Stimulated activated CD4-positive, alpha-beta T cell treated with anti-CD3 and anti-CD28 coated beads, TNF-alpha, amount 100 ng/mL, for 48 hours (primary cell): ENCODE measurements around the gene GSTM1.

Experiments
- DNase-seq, 3 donors: peaks; one replicate each; pipeline ENCODE4 v3.0.0-alpha.2; 2020; ENCODE audit warnings: low read depth in 3 of 3

The GSTM1 gene

DNA sequence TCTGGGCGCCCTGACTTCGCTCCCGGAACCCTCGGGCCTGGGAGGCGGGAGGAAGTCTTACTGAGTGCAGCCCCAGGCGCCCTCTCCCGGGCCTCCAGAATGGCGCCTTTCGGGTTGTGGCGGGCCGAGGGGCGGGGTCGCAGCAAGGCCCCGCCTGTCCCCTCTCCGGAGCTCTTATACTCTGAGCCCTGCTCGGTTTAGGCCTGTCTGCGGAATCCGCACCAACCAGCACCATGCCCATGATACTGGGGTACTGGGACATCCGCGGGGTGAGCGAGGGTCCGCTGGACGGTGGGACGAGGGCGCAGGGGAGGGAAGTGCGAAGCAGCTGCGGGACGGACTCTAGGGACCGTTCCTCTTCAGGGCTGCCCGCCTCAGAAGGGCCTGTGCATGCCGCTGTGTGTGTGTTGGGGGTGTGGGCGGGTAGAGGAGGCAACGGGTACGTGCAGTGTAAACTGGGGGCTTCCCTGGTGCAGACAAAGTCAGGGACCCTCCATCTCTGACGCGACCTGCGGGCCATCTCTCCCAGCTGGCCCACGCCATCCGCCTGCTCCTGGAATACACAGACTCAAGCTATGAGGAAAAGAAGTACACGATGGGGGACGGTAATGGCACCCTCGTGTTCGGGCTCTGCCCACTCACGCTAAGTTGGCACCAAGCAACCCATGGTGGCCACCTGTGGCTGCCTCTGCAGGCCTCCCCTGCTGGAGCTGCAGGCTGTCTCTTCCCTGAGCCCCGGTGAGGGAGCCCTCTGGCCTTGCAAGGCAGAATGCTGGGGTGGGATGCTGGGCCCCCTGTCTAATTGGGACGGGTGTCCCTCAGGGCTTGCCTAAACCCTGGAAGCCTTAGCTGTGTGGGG lies at the start of gene GSTM1:
Gene GSTM1 (plus strand): TSS at position 177 of the 859 bp plus-strand sequence. CDS start 57 bp downstream, at position 234.
- peak in 2 of 3 donors; percentile 41 to 81 for DNase-seq

DNA sequence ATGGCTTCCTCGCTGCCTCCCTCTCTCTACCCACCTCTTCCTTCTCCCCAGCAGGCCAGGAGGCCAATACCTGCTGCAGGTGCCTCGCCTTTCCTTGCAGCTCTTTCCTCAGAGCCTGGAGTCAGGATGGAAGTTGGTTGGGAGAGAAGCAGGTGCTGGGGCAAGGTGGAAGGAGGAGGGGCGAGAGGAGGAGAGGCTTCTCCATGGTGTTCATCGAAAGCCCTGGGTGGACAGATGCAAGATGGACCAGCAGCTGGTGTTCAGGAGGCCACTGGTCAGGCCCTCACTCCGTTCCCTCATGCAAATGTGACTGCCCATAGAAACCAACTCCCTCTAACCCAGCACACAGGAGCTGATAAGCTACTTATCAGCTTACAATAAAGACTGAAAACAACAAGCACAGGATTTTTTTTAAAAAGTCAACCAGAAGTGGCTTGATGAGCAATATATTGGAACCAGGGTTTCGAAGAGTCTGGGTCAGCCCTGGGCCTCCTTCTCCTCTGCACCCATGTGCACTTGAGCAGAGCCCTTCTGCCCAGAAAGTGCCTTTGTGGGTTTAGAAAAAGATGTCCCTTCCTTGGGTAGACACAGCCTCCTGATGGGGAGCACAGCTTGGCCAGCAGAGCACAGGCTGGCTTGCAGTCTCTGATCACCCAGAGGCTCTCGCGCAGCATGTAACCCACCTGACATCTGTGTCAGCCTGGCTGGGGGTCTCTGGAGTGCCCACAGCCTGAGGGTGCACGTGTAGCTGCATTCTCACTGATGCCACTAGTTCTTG lies 48.4 kb upstream of the GSTM1 start:
- no peak for DNase-seq

DNA sequence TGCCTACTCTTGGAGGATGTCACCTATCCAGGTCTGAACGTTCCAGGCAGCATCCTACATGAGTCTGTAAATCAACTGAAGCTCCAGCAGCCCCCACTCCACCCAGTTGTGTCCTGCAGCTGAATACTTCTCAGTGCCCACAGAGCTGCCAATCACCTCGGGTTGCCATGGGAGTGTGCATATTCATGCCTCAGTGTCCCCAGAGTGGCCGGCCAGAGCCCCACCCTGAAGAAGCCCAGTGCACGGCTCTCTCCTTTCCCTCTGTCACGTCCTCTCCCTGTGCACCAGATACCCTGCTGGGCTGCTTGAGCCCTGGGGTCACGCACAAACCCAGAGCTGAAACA lies 47.8 kb upstream of the GSTM1 start:
- no peak for DNase-seq

DNA sequence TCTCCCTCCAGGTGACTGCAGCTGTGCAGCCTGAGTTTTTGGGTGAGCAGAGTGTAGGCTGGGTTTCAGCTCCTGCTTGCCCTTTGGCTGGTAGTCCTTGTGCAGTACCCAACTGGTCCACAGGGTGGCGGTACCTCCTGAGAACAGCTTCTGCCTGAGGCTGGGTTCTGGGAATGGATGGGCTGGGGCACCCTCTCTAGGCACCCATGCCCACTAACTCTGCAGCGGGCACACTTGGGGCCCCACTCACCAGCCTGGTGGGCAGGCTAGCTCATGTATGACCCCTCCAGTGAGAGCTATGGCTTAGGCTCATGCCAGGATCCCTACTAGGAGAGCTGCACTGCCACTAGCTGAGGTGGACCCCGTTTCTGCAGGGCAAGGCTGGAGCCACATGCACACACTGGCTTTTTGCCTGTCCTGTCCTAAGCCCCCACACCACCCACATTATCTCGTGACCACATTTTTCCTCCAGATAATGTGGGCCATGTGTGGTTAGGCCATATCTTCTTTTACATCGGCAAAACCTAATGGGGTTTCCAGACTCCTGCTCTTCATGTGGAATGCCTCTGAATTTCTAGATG lies 47.2 kb upstream of the GSTM1 start:
- DNase-seq: peak; percentile 82 to 91 (median 89)

DNA sequence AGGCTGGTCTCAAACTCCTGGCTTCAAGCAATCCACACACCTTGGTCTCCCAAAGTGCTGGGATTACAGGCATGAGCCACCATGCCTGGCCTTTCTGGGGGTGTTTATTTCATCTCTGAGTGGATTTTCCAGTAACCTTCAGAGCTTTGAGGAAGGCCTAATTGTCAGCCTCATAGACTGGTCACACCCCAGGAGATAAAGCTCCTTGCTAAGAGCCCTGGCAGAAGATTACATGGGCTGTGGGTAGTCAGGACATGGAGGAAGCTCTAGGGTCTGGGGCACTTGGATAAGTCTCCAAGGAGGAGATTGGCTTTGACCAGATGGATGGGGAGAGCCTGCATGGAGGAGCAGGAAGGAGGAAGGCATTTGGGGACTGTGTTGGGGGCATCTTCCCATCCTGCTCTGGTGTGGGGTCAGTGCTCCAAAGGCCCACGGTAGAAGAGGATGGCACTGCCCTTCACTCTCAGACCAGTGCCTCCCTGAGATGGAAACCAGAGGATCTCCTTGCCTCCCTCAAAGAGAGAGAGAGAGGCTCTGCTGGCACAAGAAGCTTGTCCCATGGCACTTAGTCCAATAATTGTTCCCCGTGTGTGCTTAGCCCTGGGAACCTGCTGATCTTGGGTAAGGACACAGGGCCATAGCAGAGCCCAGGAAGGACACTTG lies 46.4 kb upstream of the GSTM1 start:
- no peak for DNase-seq

DNA sequence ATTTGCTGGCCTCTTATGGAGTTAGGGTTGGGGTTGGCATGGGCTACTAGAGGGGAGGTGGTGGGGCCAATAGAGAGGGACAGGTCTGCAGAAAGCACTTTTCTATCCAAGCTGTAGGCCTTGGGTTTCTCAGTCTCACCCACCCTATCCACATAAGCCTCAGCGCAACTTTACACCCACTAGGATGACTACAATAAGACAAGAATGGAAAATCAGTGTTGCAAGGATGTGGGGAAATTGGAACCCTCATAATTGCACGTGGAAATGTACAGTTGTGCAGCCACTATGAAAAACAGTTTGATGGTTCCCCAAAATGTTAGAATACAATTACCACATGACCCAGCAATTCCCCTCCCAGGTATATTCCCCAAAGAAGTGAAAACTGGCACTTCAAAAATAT lies 45.8 kb upstream of the GSTM1 start:
- no peak for DNase-seq

DNA sequence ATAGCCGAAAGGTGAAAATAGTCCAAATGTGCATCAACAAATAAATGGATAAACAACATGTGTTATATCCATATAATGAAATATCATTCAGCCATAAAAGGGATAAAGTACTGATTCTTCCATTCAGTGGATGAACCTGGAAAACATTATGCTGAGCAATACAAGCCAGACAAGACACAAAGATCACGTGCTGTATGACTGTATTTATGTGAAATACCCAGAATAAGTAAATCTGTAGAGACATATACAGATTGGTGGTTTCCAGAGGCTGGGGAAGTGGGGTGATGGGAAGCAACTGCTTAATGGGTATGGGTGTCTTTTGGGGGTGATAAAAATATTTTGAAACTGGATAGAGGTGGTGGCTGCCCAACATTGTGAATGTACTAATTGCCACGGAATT lies 45.0 kb upstream of the GSTM1 start:
- no peak for DNase-seq

DNA sequence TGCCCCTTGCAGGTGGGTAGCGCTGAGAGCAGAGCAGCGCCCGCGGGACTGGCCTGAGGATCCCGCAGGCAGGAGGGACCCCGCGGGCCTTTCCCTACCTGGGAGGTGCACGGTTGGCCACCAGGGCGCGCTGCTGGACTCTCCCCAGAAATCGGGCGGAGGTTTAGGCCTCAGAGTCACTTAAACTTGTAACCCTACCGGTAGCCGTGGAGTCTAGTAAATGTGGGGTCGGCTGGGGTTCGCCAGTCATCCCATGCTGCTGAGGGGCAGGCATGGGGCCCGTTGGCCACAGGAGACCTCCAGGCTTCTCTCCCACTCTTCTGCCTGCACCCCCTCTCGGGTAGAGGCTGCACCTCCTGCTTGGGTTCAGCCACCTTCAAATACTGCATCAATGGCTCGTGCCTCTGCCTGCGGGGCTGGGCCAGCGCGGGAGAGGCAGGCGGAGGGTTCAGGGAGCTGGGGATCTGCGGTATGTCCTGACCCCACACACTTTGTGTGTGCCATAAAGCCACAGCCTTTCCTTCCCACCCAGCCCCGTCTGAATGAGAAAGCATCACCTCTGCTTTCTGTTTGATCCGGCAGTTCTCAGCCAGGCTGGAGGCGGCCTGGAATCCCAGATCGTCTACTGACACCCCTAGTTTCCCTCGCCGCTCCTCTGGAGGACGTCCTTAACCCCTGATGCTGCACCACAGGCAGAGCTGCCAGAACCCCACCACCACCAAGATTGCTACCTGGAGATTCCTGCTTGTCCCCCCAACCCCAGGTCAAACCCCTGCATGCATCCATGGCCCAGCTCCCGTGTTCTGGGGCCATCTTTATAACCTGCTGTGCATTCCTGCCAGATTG lies 44.0 kb upstream of the GSTM1 start:
- DNase-seq: peak; percentile 74 to 91 (median 81)

DNA sequence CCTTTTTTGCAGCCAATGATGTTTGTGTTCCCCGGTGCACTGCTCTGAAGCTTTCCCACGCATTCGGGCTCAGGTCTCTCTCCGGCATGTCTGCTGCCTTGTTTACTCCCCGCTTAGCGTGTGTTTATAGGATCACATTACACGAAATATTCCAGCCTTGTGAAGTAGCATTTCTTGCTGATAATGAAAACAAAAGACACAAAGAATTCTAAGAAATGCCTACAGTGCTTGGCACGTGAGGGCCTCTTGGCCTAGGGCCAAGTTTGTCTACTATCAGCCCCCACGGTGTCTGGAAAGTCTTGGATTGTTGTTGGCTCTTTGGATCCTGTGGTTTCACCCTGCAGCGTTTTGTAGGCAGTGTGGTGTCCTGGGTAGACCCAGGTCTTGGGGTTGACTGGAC lies 42.9 kb upstream of the GSTM1 start:
- DNase-seq: no peak

DNA sequence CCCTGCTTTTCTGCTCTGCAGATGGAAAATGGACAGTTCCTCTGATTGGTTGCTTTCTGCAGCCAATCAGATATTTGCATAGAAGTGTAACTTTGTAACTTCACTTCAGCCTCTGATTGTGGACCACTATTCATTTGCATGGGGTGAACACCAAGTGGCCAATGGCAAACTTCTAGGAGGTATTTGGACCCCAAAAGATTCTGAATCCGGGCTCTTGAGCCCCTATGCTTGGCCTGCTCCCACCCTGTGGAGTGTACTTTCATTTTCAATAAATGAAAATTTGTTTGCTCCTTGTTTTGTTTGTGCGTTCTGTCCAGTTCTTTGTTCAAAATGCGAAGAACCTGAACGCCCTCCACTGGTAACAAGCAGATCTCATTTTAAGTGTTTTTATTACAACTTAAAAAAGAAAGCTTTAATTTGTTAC lies 38.1 kb upstream of the GSTM1 start:
- no peak for DNase-seq

DNA sequence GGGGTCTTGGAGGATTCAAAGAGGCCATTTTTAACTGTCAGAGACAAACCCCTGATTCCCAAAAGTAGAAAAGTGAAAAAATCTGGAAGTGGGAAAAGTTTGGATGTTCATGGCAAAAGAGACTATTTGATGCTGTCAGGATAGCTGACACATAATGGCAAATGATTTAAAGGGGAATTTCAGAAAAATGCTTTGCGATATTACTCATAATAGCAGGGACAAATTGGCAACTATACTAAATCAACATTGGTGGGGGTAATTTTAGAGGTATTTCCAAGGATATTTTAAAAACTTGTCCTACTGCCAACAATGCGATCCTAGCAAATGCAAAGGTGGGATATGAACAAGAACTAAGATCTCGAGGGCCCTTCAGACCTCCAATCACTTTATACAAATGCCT lies 37.0 kb upstream of the GSTM1 start:
- no peak for DNase-seq

DNA sequence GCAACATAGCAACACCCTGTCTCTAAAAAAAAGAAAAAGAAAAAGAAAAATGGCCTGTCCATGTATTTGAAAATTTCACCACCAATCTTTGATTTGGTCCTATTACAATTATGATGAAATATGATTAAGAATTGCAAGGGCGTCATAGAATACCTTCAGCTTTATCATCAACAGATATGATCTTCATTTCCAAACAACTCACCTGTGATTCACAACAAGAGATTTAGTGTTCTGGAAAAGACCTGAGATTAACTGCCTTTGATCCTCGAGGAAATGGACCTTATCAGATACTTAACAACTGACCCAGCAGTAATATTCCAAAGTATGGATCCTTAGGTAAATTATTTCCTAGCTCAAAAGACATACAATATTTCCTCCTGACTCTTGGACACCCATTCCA lies 35.2 kb upstream of the GSTM1 start:
- DNase-seq: no peak

DNA sequence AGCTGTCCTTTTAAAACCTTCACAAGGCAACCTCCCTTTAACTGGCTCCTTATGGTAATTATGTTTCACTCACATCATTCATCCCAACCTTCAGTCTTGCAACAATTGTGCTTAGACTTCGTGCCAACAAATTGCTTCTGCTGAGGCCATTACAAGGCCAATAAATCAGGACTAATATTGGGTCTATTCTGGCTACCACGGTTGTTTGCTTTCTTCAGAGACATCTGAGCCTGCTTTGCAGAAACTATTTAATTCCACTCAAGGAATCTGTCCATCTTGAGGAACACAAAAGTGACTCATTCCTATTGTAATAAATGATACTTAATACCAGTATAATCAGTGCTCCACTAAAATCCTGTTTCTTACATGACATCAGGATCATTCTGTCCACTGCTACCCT lies 34.3 kb upstream of the GSTM1 start:
- DNase-seq: no peak

DNA sequence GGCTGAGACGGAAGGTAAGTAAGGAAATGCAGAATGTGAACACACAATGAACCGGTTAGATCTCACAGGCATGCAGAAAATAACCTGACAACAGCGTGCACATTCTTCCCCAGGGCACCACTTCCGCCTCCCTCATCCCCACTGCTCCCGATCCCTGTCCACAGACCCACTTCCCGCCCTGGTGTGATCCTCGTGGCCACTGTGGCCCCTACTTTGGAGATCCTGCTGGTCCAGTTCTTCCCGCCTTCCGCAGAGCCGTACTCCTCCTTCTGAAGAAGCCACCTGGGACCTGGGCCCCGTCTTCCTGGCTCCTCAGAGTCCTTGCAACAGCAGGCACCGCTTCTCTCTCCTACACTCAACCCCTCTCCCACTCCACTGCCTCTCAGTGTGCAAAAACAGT lies 33.1 kb upstream of the GSTM1 start:
- no peak for DNase-seq

DNA sequence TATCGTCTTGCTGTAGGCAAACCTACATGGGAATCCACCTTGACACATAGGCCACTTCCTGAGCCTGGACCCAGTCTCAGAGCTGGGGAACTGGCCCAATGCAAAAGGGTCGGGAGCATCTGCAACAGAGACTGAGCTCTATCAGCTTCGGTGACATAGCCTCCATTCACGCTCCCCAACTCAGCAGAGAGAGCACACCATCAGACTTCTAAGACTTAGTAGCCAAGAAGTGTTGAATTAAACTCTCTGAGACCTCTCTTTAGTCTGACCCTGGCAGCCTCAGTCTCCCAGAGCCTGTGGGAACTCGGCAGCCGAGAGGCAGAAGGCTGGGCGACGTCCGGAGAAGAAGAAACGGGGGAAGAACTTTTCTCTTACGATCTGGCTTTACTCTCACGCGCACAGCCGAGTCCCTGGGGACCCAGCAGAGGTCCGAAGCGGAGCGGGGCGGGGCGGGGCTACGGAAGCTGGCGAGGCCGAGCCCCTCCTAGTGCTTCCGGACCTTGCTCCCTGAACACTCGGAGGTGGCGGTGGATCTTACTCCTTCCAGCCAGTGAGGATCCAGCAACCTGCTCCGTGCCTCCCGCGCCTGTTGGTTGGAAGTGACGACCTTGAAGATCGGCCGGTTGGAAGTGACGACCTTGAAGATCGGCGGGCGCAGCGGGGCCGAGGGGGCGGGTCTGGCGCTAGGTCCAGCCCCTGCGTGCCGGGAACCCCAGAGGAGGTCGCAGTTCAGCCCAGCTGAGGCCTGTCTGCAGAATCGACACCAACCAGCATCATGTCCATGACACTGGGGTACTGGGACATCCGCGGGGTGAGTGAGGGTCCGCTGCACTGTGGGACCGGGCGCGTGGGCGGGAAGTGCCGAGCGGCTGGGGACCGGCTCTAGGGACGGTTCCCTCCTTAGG lies 31.8 kb upstream of the GSTM1 start, which contains the start of gene GSTM4:
Gene GSTM4 (plus strand): TSS at position 485 of the 905 bp plus-strand sequence. CDS start 291 bp downstream, at position 776.
- peak; percentile 46 to 69 (median 48) for DNase-seq

DNA sequence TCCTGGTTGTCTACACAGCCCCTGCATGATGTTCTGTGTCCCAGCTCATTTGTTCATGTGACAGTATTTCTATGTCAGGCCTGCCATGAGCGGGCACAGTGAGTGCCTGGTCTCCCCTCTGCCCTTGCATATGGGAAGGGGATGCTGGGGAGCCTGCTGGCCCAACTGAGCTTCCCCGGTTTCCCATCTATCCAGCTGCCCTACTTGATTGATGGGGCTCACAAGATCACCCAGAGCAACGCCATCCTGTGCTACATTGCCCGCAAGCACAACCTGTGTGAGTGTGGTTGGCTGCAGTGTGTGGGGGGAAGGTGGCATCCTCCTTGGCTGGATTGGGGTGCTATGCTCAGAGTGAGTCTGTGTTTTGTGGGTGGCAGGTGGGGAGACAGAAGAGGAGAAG lies 30.2 kb upstream of the GSTM1 start:
- DNase-seq: no peak

DNA sequence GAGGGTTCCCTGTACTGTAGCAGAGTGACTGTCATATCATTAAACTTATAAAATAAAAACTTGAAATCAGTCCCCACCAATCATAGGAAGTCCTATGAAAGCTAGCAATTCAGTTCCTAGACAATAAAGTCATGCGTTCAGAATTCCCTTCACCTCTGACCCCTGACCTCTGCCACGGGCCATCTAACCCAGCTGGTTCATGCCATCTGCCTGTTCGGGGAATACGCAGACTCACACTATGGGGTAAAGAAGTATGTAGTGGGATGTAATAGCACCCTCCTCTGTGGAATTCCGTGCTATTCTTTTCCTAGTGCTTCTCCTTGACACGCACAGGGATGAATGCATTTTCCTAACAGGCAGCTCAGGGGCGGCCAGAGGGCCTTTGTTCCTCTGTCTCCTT lies 29.6 kb upstream of the GSTM1 start:
- no peak for DNase-seq

DNA sequence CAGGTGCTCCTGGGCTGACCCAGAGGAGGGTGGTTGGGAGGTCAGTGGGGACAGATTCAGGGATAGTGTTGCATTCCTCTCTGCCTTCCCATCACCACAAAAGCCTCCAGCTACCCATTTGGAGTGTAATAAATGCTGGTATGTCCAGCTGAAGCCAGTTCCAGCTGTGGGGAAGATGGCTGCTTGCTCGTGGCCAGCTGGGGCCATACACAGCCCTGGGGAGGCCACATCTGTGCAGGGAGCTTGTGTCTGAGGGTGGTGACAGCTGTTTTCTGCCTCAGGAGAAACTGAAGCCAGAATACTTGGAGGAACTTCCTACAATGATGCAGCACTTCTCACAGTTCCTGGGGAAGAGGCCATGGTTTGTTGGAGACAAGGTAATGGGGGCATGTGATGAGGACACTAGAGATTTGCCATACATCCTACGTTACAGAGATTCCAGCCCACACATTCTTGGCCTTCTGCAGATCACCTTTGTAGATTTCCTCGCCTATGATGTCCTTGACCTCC lies 29.0 kb upstream of the GSTM1 start:
- no peak for DNase-seq

DNA sequence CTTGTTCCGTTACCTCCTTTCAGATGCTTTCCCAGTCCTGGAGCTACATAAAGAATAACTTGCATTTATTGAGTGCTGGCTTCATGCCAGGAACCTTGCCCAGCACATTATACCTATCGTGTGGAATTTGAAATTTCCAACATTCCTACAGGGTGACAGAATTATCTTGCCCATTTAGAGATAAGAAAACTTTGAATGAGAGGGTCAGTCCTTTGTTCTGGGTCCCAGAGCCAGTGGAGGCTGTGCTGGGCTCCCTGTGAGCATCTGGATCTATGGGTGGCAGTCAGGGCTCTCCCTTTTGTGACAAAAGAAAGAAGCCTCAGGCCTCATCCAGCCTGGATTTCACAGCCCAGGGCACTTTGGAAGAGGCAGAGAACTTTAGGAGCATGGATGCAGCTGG lies 28.5 kb upstream of the GSTM1 start:
- no peak for DNase-seq
